Fibroblast of gingiva (primary cell): Measurements from ENCODE around the gene PARPBP.
"Not testable (repeated sequence)": the region's sequence is repeated elsewhere in the genome, so short reads cannot be mapped to it uniquely, and the experiment has no call there.

Experiments used
- DNase-seq: peaks from one replicate; pipeline ENCODE4 v3.0.0-alpha.2; 2011; ENCODE audit warnings: low read depth

Gene PARPBP

GRCh38 chr12:102119674-102120563 is at the start of gene PARPBP, which contains the start of gene NUP37:
TSS of gene PARPBP (plus strand) at chr12:102120183. CDS start at chr12:102123889, 3,706 bp downstream.
TSS of gene NUP37 (minus strand) at chr12:102120114. CDS start at chr12:102118518, 1,596 bp downstream.
- peak; percentile 82 for DNase-seq

GRCh38 chr12:102072092-102072491 is 47.9 kb upstream of the PARPBP start:
- DNase-seq: not testable (repeated sequence)

- DNase-seq: no peak
Observed at GRCh38 chr12:102080842-102081241, 39.1 kb upstream of the PARPBP start.

- DNase-seq: not testable (repeated sequence)
Observed at GRCh38 chr12:102089228-102089835, 30.7 kb upstream of the PARPBP start.

GRCh38 chr12:102093319-102093718 is 26.7 kb upstream of the PARPBP start:
- no peak for DNase-seq

GRCh38 chr12:102095677-102096263 is 24.2 kb upstream of the PARPBP start:
- DNase-seq: peak; percentile 30

GRCh38 chr12:102096855-102097254 is 23.1 kb upstream of the PARPBP start:
- DNase-seq: no peak

- no peak for DNase-seq
Observed at GRCh38 chr12:102106905-102107304, 13.1 kb upstream of the PARPBP start.

- DNase-seq: no peak
Observed at GRCh38 chr12:102107970-102108369, 12.0 kb upstream of the PARPBP start.

GRCh38 chr12:102110782-102111181 is 9.2 kb upstream of the PARPBP start:
- no peak for DNase-seq

GRCh38 chr12:102114212-102114611 is 5.8 kb upstream of the PARPBP start:
- DNase-seq: no peak

- DNase-seq: no peak
Observed at GRCh38 chr12:102116392-102116791, 3.6 kb upstream of the PARPBP start.

GRCh38 chr12:102118874-102119273 is 1.1 kb upstream of the PARPBP start:
- DNase-seq: no peak

- DNase-seq: no peak
Observed at GRCh38 chr12:102120564-102120873, 536 bp downstream of the PARPBP start.

- DNase-seq: peak; percentile 35
Observed at GRCh38 chr12:102120886-102121285, 903 bp downstream of the PARPBP start.

GRCh38 chr12:102121328-102121727 is 1.3 kb downstream of the PARPBP start:
- DNase-seq: not testable (repeated sequence)

GRCh38 chr12:102130720-102131119 is 10.7 kb downstream of the PARPBP start:
- not testable (repeated sequence) for DNase-seq

GRCh38 chr12:102131442-102131841 is 11.5 kb downstream of the PARPBP start:
- not testable (repeated sequence) for DNase-seq

GRCh38 chr12:102137619-102138018 is 17.6 kb downstream of the PARPBP start:
- DNase-seq: not testable (repeated sequence)

- not testable (repeated sequence) for DNase-seq
Observed at GRCh38 chr12:102142866-102143373, 22.9 kb downstream of the PARPBP start.

- DNase-seq: peak; percentile 63
Observed at GRCh38 chr12:102144221-102144620, 24.2 kb downstream of the PARPBP start.

GRCh38 chr12:102147062-102147587 is 27.1 kb downstream of the PARPBP start:
- DNase-seq: not testable (repeated sequence)
